ENCODE results near the gene KLF2. TPM values are rescaled to one million over a fixed set of nuclear protein-coding genes. Genes with fewer than 3 reads are reported as not detected.

Gene KLF2
- total and polyA plus RNA-seq, 2 donors (not counting 1 experiment from before 2014, with no cell fraction given): 242 to 3,965 TPM

- H3K36me3 ChIP-seq (replicated peaks in 1 of 2; ENCODE audit: control extremely low read depth in 1 of 2, control insufficient read depth in 1 of 2, extremely low read depth in 1 of 2, insufficient read depth in 2 of 2, low read length in 1 of 2): no peaks in the 10 kb centered on the region
- H2AFZ ChIP-seq (ENCODE audit: insufficient read depth, low read depth, low read length, poor library complexity, severe bottlenecking): no peak overlapping the region
- H3K4me1 Mint-ChIP-seq: peaks cover 46% of the 10 kb centered on the region
- ATAC-seq (ENCODE audit: low read depth): peak; percentile 41
- H3K4me3 ChIP-seq (ENCODE audit: control extremely low read depth in 1 of 5, extremely low read depth in 1 of 5, insufficient read depth in 1 of 5, low read depth in 2 of 5, low read length in 4 of 5): peak overlapping the region; percentile 19 to 56 (median 41)
- peak overlapping the region; percentile 86 for H3K4me2 ChIP-seq (replicated peaks; ENCODE audit: low read depth, low read length, poor library complexity, severe bottlenecking)
- H3K9me3 Mint-ChIP-seq (ENCODE audit: insufficient read depth): no peaks in the 10 kb centered on the region
- DNase-seq: peak; percentile 88
- peak overlapping the region; percentile 51 for H3K9ac ChIP-seq (ENCODE audit: low read length)
- intact Hi-C loops (cut with micrococcal nuclease): loop anchor here (1.0 to 5.0 kb wide), 3 partner anchors 16 to 220 kb away; no protein-coding TSS in a partner anchor
- peak overlapping the region; percentile 83 to 92 for H3K27ac ChIP-seq (ENCODE audit: low read length in 2 of 2)
- ChIA-PET CTCF (interaction anchor here (0.6 to 4.2 kb wide), 17 partner anchors 10 to 255 kb away, joined by 3 to 57 read pairs (median 9); no protein-coding TSS in a partner anchor), POLR2A (interaction anchor here (0.6 to 12.1 kb wide), 17 partner anchors 8 to 119 kb away, joined by 3 to 337 read pairs (median 5); partner anchors contain the start of gene KLF2)
- peak overlapping the region; percentile 98 for H3K27ac Mint-ChIP-seq
- H3K27me3 ChIP-seq (replicated peaks in 1 of 4; ENCODE audit: control extremely low read depth in 1 of 4, control insufficient read depth in 3 of 4, insufficient read depth in 4 of 4, low read length in 3 of 4): no peaks in the 10 kb centered on the region
- H4K20me1 ChIP-seq (ENCODE audit: control insufficient read depth, insufficient read depth, low read length, poor library complexity, severe bottlenecking): no peaks in the 10 kb centered on the region
- peaks cover 25% of the 10 kb centered on the region for H3K79me2 ChIP-seq (ENCODE audit: control insufficient read depth, insufficient read depth, low read length)
- WGBS (ENCODE audit: insufficient coverage): 2% methylated on average over 7 of the region's 10 CpGs
- TF ChIP-seq CTCF (IDR thresholded peaks at IDR 0.05) (no peak), EZH2 (IDR thresholded peaks at IDR 0.05; ENCODE audit: borderline replicate concordance, insufficient read depth, low read depth, low read length, poor library complexity, severe bottlenecking) (no peak)
- peaks cover 93 to 99% of the 10 kb centered on the region in 2 donors for H3K4me1 ChIP-seq (ENCODE audit: control insufficient read depth in 2 of 2, insufficient read depth in 2 of 2, low read length in 2 of 2)
- H3K4me3 Mint-ChIP-seq: peak overlapping the region; percentile 86
- H3K27me3 Mint-ChIP-seq: no peaks in the 10 kb centered on the region
- no peaks in the 10 kb centered on the region for H3K9me3 ChIP-seq (ENCODE audit: control extremely low read depth in 1 of 3, control insufficient read depth in 2 of 3, insufficient read depth in 1 of 3, low read length in 2 of 3)
Measured at GRCh38 chr19:16367261-16367683, 42.6 kb downstream of the KLF2 start.

Measured in B cell (primary cell).